Thoracic aorta (tissue), 2 donors: ENCODE data around the gene RBM6. TPM values are rescaled to one million over a fixed set of nuclear protein-coding genes. Genes with fewer than 3 reads are reported as not detected.
A peak's percentile ranks its signal among the peaks of the same experiment; 100 is the strongest.

Source experiments
- ATAC-seq: fragments of 150-250 bp; one replicate; pipeline ENCODE4 v1.8.0; 2017; ENCODE audit warnings: low read depth; ENCODE audit not compliant: insufficient number of reproducible peaks, low FRiP score
- DNase-seq: peaks from one replicate; pipeline ENCODE4 v3.0.0-alpha.2; 2020; ENCODE audit warnings: low spot score
- H3K27ac ChIP-seq, 2 donors: fragments of 200-600 bp; sonication (generic); 1 replicate in 1 of 2; 2 replicates in 1 of 2; pipeline ENCODE4 v1.5.1; 2016; ENCODE audit warnings: mild to moderate bottlenecking in 2 of 2, moderate library complexity in 2 of 2
- H3K27me3 ChIP-seq: fragments of 200-600 bp; sonication (generic); replicated peaks from 2 replicates; pipeline ENCODE4 v1.6.0; 2016; ENCODE audit warnings: mild to moderate bottlenecking; ENCODE audit not compliant: insufficient read depth
- H3K36me3 ChIP-seq: fragments of 200-600 bp; sonication (generic); one replicate; pipeline ENCODE4 v1.5.1; 2016
- H3K4me1 ChIP-seq, 2 donors: fragments of 200-600 bp; sonication (generic); 1 replicate in 1 of 2; 2 replicates in 1 of 2; pipeline versions ENCODE4 v1.5.1 to v1.6.0; 2016; ENCODE audit warnings: low read depth in 2 of 2, mild to moderate bottlenecking in 1 of 2; ENCODE audit not compliant: control insufficient read depth in 1 of 2
- H3K4me3 ChIP-seq: fragments of 200-600 bp; sonication (generic); 2 replicates; pipeline ENCODE4 v1.5.1; 2016; ENCODE audit warnings: mild to moderate bottlenecking
- H3K9me3 ChIP-seq: fragments of 200-600 bp; sonication (generic); 2 replicates; pipeline ENCODE4 v1.5.1; 2016
- total RNA-seq, 2 donors: library from RNA; depleted of rRNA; stranded (reverse); fragments of >200 nt; gene quantifications; one replicate each; pipeline versions ENCODE4 v1.1.0 to v1.2.3, GENCODE V29; 2016
- TF ChIP-seq, protein P1 (sequence below): fragments of 200-600 bp; sonication (generic); IDR thresholded peaks from one replicate; pipeline ENCODE4 v1.5.1; 2019; ENCODE audit warnings: antibody characterized with exemption

The RBM6 gene
- total RNA-seq, 2 donors from 2014 or later: 99.6 to 181 TPM

DNA sequence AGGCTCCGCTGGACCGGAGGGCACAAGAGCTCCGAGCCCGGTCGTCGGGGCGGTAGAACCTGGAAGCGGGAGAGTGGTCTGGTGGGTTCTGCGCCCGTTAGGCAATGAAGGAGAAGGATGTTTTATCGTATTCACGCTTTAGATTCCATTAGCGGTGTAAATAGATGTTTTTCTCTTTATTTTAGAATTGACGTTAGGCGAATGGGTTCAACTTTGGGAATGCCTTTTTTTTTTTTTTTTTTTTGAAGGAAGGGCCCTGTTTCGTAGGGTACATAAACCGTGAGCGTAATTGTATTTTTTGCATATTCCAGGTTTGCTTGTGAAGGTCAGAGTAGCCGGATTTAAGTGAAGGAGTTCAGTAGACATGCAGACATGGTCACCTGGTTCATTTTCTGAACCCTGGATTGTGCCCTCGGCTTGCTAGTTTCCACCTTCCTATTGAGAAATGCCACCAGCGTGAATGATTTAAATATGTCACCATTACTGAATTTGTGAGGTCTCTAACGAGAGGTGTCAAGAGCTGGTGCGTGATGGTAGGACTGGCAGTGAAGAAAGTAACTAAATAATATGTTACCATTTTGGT is 808 bp downstream of the RBM6 start:
- no peaks in the 10 kb centered on the region for H3K36me3 ChIP-seq
- peak overlapping the region; percentile 88 to 91 for H3K27ac ChIP-seq
- peak overlapping the region; percentile 76 for H3K4me3 ChIP-seq
- DNase-seq (no peak), ATAC-seq (no peak)
- H3K4me1 ChIP-seq: peaks cover 7 to 22% of the 10 kb centered on the region in 2 donors
- TF ChIP-seq, protein P1, sequence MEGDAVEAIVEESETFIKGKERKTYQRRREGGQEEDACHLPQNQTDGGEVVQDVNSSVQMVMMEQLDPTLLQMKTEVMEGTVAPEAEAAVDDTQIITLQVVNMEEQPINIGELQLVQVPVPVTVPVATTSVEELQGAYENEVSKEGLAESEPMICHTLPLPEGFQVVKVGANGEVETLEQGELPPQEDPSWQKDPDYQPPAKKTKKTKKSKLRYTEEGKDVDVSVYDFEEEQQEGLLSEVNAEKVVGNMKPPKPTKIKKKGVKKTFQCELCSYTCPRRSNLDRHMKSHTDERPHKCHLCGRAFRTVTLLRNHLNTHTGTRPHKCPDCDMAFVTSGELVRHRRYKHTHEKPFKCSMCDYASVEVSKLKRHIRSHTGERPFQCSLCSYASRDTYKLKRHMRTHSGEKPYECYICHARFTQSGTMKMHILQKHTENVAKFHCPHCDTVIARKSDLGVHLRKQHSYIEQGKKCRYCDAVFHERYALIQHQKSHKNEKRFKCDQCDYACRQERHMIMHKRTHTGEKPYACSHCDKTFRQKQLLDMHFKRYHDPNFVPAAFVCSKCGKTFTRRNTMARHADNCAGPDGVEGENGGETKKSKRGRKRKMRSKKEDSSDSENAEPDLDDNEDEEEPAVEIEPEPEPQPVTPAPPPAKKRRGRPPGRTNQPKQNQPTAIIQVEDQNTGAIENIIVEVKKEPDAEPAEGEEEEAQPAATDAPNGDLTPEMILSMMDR: no peak
- no peaks in the 10 kb centered on the region for H3K9me3 ChIP-seq
- no peaks in the 10 kb centered on the region for H3K27me3 ChIP-seq

DNA sequence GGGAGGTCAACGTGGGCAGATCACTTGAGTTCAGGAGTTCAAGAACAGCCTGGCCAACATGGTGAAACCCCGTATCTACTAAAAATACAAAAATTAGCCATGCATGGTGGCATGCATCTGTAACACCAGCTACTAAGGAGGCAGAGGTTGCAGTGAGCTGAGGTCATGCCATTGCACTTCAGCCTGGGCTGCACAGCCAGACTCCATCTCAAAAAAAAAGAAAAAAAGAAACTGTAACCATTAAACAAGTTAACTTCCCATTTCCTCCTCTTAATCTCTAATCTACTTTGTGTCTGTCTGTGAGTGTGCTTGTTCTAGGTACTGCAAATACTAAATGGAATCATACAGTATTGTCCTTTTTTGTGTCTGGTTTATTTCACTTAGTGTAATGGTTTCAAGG is 2.7 kb downstream of the RBM6 start:
- no peak overlapping the region for H3K27ac ChIP-seq
- H3K36me3 ChIP-seq: no peaks in the 10 kb centered on the region
- H3K9me3 ChIP-seq: no peaks in the 10 kb centered on the region
- no peak for ATAC-seq
- TF ChIP-seq, protein P1: no peak
- H3K4me3 ChIP-seq: no peak overlapping the region
- DNase-seq: no peak
- peaks cover 7 to 25% of the 10 kb centered on the region in 2 donors for H3K4me1 ChIP-seq
- H3K27me3 ChIP-seq: no peaks in the 10 kb centered on the region

DNA sequence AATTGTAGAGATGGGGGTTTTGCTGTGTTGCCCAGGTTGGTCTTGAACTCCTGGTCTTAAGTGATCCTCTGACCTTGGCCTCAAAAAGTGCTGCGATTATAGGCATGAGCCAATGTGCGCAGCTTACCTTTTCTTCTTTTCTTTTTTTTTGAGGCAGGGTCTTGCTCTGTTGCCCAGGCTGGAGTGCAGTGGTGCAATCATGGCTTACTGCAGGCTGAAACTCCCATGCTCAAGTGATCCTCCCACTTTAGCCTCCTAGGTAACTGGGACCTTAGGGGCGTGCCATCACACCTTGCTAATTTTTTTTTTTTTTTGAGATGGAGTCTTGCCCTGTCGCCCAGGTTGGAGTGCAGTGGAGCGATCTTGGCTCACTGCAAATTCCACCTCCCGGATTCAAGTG is 13.0 kb downstream of the RBM6 start:
- no peak for ATAC-seq
- TF ChIP-seq, protein P1: no peak
- Histone ChIP-seq H3K36me3 (no peaks in the 10 kb centered on the region), H3K9me3 (no peaks in the 10 kb centered on the region), H3K27me3 (no peaks in the 10 kb centered on the region), H3K27ac (no peak overlapping the region), H3K4me3 (no peak overlapping the region), H3K4me1 (peaks cover 15 to 19% of the 10 kb centered on the region in 2 donors)
- DNase-seq: no peak

DNA sequence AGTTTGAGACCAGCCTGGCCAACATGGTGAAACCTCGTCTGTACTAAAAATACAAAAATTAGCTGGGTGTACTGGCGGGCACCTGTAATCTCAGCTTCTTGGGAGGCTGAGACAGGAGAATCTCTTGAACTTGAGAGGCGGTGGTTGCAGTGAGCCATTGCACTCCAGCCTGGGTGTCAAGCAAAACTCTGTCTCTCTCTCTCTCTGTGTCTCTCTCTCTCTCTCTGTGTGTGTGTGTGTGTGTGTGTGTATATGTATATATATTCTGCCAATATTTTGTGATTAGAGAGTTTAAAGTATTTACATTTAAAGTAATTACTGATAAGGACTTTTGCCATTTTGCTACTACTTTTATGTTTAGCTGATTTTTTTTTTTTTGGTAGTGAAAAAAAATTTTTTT is 15.7 kb downstream of the RBM6 start:
- H3K9me3 ChIP-seq: no peaks in the 10 kb centered on the region
- TF ChIP-seq, protein P1: no peak
- DNase-seq (no peak), ATAC-seq (no peak)
- no peak overlapping the region for H3K4me3 ChIP-seq
- peaks cover 5 to 11% of the 10 kb centered on the region in 2 donors for H3K4me1 ChIP-seq
- H3K27ac ChIP-seq: no peak overlapping the region
- H3K36me3 ChIP-seq: no peaks in the 10 kb centered on the region
- H3K27me3 ChIP-seq: no peaks in the 10 kb centered on the region

DNA sequence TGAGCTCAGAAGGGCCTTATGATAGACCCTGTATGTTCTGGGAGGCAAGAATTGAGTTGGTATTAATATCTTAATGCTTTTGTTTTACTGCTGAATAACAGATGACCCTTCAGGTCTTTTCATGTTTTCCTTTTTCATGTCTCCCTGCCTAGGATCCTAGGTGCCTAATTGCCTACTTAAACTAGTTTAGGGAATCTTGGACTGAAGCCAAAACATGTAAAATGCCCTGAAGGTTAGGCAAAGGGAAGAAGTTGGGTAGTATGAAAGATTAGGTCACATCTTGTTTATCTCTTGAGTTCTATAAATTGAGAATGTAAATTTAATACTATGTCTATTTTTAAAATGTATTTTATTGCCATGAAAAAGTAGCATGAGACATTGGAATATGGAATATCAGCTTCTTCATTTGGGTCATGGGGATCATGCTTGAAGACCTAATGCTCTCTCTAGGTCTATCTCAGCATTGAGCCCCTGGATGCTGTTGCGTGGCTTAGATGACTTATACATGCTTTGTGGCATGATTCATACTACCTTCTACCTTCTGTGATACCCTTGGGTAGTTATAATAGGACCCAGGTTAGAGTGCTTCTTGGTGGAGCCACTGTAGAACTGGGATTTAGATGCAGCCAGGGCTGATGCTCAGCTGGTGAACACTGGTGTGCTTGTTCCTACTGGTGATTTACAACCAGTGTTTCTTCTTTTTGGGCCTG is 26.4 kb downstream of the RBM6 start:
- peak overlapping the region; percentile 6 for H3K4me3 ChIP-seq
- no peak for ATAC-seq
- DNase-seq: no peak
- peak overlapping the region; percentile 22 to 44 for H3K27ac ChIP-seq
- TF ChIP-seq, protein P1: no peak
- H3K4me1 ChIP-seq: peaks cover 11 to 37% of the 10 kb centered on the region in 2 donors
- H3K27me3 ChIP-seq: no peaks in the 10 kb centered on the region
- H3K9me3 ChIP-seq: no peaks in the 10 kb centered on the region
- no peaks in the 10 kb centered on the region for H3K36me3 ChIP-seq
